Right atrium auricular region (tissue), 2 donors: ENCODE results near the gene RHOT2. TPM values are rescaled to one million over a fixed set of nuclear protein-coding genes. Genes with fewer than 3 reads are reported as not detected.

Experiments
- DNase-seq: peaks from one replicate; pipeline ENCODE4 v3.0.0-alpha.2; 2019; ENCODE audit warnings: low spot score
- H3K27ac ChIP-seq, 2 donors: fragments of 200-600 bp; sonication (generic); 1 replicate in 1 of 2; 2 replicates in 1 of 2; pipeline ENCODE4 v1.5.1; 2016 to 2019
- H3K27me3 ChIP-seq, 2 donors: fragments of 200-600 bp; sonication (generic); one replicate each; pipeline versions ENCODE4 v1.5.1 to v1.6.0; 2017 to 2019
- H3K36me3 ChIP-seq: fragments of 200-600 bp; sonication (generic); one replicate; pipeline ENCODE4 v1.5.1; 2016
- H3K4me1 ChIP-seq, 2 donors: fragments of 200-600 bp; sonication (generic); one replicate each; pipeline versions ENCODE4 v1.5.1 to v1.6.0; 2017 to 2019
- H3K4me3 ChIP-seq, 2 donors: fragments of 200-600 bp; sonication (generic); 1 replicate in 1 of 2; 2 replicates in 1 of 2; pipeline ENCODE4 v1.5.1; 2017 to 2019; ENCODE audit warnings: mild to moderate bottlenecking in 1 of 2, moderate library complexity in 1 of 2
- H3K9me3 ChIP-seq, 2 donors: fragments of 200-600 bp; sonication (generic); one replicate each; pipeline ENCODE4 v1.5.1; 2019
- total RNA-seq, 2 donors: library from RNA; depleted of rRNA; stranded (reverse); fragments of >200 nt; gene quantifications; one replicate each; pipeline ENCODE4 v1.1.0, GENCODE V29; 2016
- TF ChIP-seq, protein P1 (sequence below), 2 donors: fragments of 200-600 bp; sonication (generic); IDR thresholded peaks; one replicate each; pipeline ENCODE4 v1.5.1; 2019; ENCODE audit warnings: antibody characterized with exemption in 2 of 2

RHOT2 gene
- total RNA-seq, 2 donors from 2014 or later = 37.8 to 42.8 TPM

DNA sequence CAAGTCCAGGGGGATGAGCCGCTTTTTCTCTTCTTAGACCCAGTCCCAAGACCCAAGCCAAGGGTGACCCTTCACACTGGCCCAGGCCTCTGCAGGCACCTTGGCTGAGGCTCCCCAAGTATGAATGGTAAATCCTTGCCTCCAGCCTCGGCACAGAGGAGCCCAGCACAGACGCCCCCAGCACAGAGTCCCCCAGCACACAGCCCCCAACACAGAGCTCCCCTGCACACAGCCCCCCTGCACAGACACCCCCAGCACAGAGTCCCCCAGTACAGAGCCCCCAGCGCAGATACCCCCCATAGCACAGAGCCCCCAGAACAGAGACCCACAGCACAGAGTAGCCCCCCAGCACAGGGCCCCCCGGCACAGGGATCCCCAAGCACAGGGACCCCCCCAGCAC, 27.3 kb upstream of the RHOT2 start:
- TF ChIP-seq, protein P1, sequence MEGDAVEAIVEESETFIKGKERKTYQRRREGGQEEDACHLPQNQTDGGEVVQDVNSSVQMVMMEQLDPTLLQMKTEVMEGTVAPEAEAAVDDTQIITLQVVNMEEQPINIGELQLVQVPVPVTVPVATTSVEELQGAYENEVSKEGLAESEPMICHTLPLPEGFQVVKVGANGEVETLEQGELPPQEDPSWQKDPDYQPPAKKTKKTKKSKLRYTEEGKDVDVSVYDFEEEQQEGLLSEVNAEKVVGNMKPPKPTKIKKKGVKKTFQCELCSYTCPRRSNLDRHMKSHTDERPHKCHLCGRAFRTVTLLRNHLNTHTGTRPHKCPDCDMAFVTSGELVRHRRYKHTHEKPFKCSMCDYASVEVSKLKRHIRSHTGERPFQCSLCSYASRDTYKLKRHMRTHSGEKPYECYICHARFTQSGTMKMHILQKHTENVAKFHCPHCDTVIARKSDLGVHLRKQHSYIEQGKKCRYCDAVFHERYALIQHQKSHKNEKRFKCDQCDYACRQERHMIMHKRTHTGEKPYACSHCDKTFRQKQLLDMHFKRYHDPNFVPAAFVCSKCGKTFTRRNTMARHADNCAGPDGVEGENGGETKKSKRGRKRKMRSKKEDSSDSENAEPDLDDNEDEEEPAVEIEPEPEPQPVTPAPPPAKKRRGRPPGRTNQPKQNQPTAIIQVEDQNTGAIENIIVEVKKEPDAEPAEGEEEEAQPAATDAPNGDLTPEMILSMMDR (IDR thresholded peaks at IDR 0.05) = no peak
- peak overlapping the region in 1 of 2 donors; percentile 78 for H3K4me3 ChIP-seq
- peaks cover 0 to 50% of the 10 kb centered on the region in 2 donors for H3K4me1 ChIP-seq

DNA sequence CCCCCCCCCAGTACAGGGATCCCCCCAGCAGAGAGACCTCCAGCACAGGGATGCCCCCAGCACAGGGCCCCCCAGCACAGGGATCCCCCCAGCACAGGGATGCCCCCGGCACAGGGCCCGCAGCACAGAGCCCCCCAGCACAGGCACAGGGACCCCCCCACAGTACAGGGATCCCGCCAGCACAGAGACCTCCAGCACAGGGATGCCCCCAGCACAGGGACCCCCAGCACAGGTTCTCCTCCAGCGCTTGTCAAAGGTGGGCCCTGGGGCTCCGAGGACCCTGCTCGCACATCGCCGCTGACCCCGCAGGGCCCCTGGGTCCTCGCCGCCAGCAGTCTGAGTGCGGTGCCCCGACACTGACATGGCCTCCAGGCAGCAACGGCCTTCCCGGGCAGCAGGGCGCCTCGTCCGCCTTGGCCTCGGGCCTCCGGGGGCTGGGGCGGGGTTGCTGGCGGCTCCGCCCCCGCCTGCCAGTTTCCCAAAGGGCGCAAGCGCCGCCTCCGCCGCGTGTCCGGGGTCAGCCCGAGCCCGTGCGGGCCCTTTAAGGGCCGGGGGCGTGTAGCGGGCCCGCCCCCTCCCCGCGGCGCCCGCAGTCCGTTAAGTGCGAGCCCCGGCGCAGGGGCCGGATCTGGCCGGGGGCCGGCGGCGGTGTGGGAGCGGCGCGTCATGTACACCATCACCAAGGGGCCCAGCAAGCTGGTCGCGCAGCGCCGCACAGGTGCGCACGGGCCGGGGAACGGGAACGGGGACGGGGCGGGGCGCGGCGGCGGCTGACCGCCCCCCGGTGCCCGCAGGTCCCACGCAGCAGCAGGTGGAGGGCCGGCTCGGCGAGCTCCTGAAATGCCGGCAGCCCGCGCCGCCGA, 26.4 kb upstream of the RHOT2 start, which contains the start of gene MCRIP2:
MCRIP2 (plus strand) TSS at position 503 of the 863 bp plus-strand sequence; CDS start at position 667, 164 bp downstream.
- Histone ChIP-seq H3K36me3 (no peaks in the 10 kb centered on the region), H3K9me3 (no peaks in the 10 kb centered on the region), H3K4me1 (peaks cover 0 to 56% of the 10 kb centered on the region in 2 donors), H3K4me3 (peak within 1 kb of the TSS; percentile 74 to 78), H3K27ac (peak within 1 kb of the TSS; percentile 86 to 93), H3K27me3 (no peaks in the 10 kb centered on the region)
- peak; percentile 76 for DNase-seq
- TF ChIP-seq, protein P1 (IDR thresholded peaks at IDR 0.05) = no peak

More for the DNA sequence above, 27.3 kb upstream of the RHOT2 start:
- Histone ChIP-seq H3K27ac (peak overlapping the region; percentile 26 to 93), H3K27me3 (no peaks in the 10 kb centered on the region), H3K9me3 (no peaks in the 10 kb centered on the region), H3K36me3 (no peaks in the 10 kb centered on the region)
- no peak for DNase-seq

DNA sequence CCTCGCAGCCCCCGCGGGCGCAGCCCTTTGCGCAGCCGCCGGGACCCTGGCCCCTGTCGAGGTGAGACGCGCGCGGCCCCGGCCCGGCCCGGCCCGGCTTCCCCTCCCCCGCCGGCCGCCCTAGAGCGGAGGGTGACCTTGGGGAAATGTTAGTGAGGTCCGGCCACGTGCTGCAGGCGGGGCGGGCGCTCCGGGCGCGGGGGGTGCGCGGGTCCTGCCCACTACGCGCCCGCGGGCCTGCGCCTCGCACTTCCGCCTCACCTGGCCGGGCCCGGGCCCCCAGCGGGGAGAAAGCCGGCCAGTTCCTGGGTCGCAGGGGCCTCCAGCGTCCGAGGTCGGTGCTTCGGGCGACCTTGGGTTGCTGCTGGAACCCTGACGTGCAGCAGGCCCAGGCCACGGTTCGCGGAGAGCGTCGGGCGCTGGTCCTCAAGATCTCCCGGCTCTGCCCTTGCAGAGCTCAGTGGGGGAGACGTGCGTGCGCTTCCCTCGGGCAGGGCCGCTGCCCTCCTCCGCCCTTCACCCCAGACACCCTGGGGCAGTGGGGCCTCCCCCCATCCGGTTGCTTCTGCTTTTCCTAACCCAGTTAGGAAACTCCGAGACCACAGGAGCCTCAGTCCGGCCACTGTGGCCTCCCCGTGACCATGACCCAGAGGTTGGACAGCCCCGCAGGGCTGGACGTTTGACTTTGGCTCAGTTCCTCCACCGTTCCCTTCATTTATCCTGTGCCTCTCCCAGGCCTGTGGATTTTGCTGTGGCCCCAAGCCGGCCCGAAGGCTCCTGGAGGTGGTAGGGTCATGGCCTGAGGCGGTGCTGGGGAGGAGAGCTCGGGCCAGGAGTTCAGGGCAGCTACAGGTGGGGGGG, 25.5 kb upstream of the RHOT2 start:
- H3K27me3 ChIP-seq = no peaks in the 10 kb centered on the region
- H3K27ac ChIP-seq = peak overlapping the region; percentile 86 to 93
- no peaks in the 10 kb centered on the region for H3K9me3 ChIP-seq
- no peaks in the 10 kb centered on the region for H3K36me3 ChIP-seq
- H3K4me1 ChIP-seq = peaks cover 0 to 61% of the 10 kb centered on the region in 2 donors
- peak overlapping the region; percentile 74 to 78 for H3K4me3 ChIP-seq
- no peak for DNase-seq
- TF ChIP-seq, protein P1 (IDR thresholded peaks at IDR 0.05) = no peak

DNA sequence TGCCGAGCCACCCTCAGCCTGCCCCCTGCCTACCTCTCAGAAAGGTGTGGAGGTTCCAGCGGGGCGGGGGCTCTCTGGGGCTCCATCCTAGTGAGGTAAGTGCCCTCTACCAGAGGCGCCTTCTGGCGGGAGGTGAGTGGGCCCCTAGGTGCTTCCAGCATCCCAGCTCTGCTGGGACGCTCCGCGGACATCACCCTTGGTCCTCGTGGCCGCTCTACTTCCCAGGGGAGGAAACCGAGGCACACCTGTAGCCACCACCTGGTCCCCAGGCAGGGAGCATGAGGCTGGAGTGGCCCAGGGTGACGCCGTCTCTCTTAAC, 24.9 kb upstream of the RHOT2 start:
- H3K4me3 ChIP-seq = peak overlapping the region; percentile 74 to 78
- no peaks in the 10 kb centered on the region for H3K36me3 ChIP-seq
- DNase-seq = no peak
- H3K27me3 ChIP-seq = no peaks in the 10 kb centered on the region
- TF ChIP-seq, protein P1 (IDR thresholded peaks at IDR 0.05) = no peak
- peak overlapping the region; percentile 86 to 93 for H3K27ac ChIP-seq
- H3K9me3 ChIP-seq = no peaks in the 10 kb centered on the region
- H3K4me1 ChIP-seq = peaks cover 0 to 61% of the 10 kb centered on the region in 2 donors

DNA sequence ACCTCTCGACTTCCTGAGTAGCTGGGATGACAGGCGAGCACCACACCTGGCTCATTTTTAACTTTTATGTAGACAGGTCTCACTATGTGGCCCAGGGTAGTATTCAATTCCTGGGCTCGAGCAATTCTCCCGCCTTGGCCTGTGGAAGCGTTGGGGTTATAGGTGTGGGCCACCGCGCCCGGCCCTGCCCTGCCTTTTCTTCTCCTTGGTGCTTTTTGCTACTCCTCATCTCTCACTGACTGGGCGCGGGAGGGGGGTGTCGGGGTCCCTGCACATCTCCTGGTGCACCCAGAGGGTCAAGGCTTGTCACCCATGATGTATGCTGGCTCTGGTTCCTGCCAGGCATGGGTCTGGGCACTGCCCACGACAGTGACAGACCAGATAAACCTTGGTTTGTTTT, 23.4 kb upstream of the RHOT2 start:
- Histone ChIP-seq H3K27me3 (no peaks in the 10 kb centered on the region), H3K36me3 (no peaks in the 10 kb centered on the region), H3K9me3 (no peaks in the 10 kb centered on the region), H3K4me1 (peaks cover 0 to 68% of the 10 kb centered on the region in 2 donors), H3K4me3 (no peak overlapping the region), H3K27ac (no peak overlapping the region)
- TF ChIP-seq, protein P1 (IDR thresholded peaks at IDR 0.05) = no peak
- no peak for DNase-seq
